HG02870 (cell line): ENCODE measurements around the gene ZNF738.

Experiments used
- ATAC-seq: cut with Tn5 transposase; IDR thresholded peaks from one replicate; pipeline ENCODE4 v1.9.1; 2021; ENCODE audit warnings: mild to moderate bottlenecking, moderate library complexity; ENCODE audit not compliant: unreplicated experiment

Gene ZNF738

DNA sequence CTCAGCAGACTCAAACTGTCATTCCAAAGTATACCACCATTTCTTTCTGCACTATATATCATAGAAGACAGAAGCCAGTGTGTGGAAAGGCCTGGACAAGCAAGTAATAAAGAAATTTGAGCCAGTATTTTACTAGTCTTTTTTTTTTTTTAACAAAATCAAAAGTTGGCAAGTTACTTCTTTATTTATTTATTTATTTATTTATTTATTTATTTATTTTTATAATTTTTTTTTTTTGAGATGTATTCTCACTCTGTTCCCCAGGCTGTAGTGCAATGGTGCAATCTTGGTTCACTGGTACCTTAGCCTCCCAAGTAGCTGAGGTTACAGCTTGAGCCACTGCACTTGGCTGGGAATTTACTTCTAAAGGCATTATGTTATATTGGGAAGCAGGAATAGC is 63.4 kb downstream of the ZNF738 start:
- ATAC-seq: no peak

DNA sequence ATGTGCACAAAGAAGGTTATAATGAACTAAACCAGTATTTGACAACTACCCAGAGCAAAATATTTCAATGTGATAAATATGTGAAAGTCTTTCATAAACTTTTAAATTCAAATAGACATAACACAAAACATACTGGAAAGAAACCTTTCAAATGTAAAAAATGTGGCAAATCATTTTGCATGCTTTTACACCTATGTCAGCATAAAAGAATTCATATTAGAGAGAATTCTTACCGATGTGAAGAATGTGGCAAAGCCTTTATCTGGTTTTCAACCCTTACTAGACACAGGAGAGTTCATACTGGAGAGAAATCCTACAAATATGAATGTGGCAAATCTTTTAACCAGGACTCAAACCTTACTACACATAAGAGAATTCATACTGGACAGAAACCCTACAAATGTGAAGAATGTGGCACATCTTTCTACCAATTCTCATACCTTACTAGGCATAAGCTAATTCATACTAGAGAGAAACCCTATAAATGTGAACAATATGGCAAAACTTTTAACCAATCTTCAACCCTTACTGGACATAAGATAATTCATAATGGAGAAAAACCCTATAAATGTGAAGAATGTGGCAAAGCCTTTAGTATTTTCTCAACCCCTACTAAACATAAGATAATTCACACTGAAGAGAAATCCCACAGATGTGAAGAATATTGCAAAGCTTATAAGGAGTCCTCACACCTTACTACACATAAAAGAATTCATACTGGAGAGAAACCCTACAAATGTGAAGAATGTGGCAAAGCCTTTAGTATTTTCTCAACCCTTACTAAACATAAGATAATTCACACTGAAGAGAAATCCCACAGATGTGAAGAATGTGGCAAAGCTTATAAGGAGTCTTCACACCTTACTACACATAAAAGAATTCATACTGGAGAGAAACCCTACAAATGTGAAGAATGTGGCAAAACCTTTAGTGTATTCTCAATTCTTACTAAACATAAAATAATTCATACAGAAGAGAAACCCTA is 64.5 kb downstream of the ZNF738 start:
- ATAC-seq: no peak
